HCT116 (cell line): Measurements from ENCODE around the gene KNOP1. TPM values are rescaled to one million over a fixed set of nuclear protein-coding genes. Genes with fewer than 3 reads are reported as not detected.

ENCODE experiments used
- ATAC-seq: fragments of 200-7000 bp; cut with Tn5 transposase; 2 replicates; pipeline ENCODE4 v1.9.1; 2020; ENCODE audit warnings: mild to moderate bottlenecking, moderate library complexity
- BruUV-seq: library from RNA; stranded (reverse); fragments of 400-500 nt; replicated peaks from 2 replicates; lab custom pipeline; 2021; lab: Mats Ljungman, UMichigan
- CTCF ChIA-PET: fragments of 300-600 bp; sonication (Branson Sonifier 250); formaldehyde crosslinking; loops from one replicate; lab custom pipeline; 2021; ENCODE audit warnings: antibody characterized with exemption; lab: Charles Lee
- POLR2A ChIA-PET: fragments of 300-600, 350-600 bp; sonication (Branson Sonifier 250); formaldehyde crosslinking; loops from one replicate; lab custom pipeline; 2021; ENCODE audit warnings: antibody characterized with exemption; lab: Charles Lee
- RAD21 ChIA-PET, 2 experiments: fragments of 300-600 bp; sonication (Branson Sonifier 250); formaldehyde crosslinking; loops; one replicate each; lab custom pipeline; 2023; ENCODE audit warnings: low total read pairs in 2 of 2; ENCODE audit not compliant: uncharacterized antibody in 2 of 2, unreplicated experiment in 2 of 2, low non-redundant PET in 1 of 2; lab: Charles Lee
- DNase-seq: peaks from one replicate; pipeline ENCODE4 v3.0.0-alpha.2; 2010; ENCODE audit warnings: low read depth, low spot score
- H2AFZ ChIP-seq: fragments of 200-600 bp; shearing (Covaris generic), sonication (generic); 2 replicates; pipeline ENCODE4 v1.6.1; 2017; ENCODE audit warnings: low read depth, mixed run types, mixed read lengths, antibody characterized with exemption, low read length; ENCODE audit not compliant: poor library complexity, severe bottlenecking
- H3K27ac ChIP-seq: 2 replicates; pipeline ENCODE4 v1.5.1; 2012; ENCODE audit warnings: low read depth, low read length
- H3K27me3 ChIP-seq: fragments of 200-600 bp; sonication (generic); 2 replicates; pipeline ENCODE4 v1.6.1; 2016; ENCODE audit warnings: mixed run types, low read length, mixed read lengths; ENCODE audit not compliant: insufficient read depth
- H3K36me3 ChIP-seq, 2 experiments: fragments of 200-500 bp in 1 of 2; fragments of 200-600 bp in 1 of 2; sonication (Bioruptor generic) in 1 of 2; sonication (generic) in 1 of 2; 2 replicates each; pipeline versions ENCODE4 v1.5.1 to v1.6.1; 2014 to 2016; ENCODE audit warnings: low read length in 2 of 2, inconsistent platforms in 1 of 2, mixed read lengths in 1 of 2, mixed run types in 1 of 2; ENCODE audit not compliant: insufficient read depth in 2 of 2, control insufficient read depth in 1 of 2
- H3K4me1 ChIP-seq, 2 experiments: fragments of 200-600 bp in 1 of 2; sonication (generic) in 1 of 2; 2 replicates each; pipeline versions ENCODE4 v1.5.1 to v1.6.1; 2012 to 2017; ENCODE audit warnings: low read length in 2 of 2, inconsistent platforms in 1 of 2, mild to moderate bottlenecking in 1 of 2, mixed read lengths in 1 of 2, mixed run types in 1 of 2, moderate library complexity in 1 of 2; ENCODE audit not compliant: insufficient read depth in 2 of 2, control insufficient read depth in 1 of 2
- H3K4me2 ChIP-seq: fragments of 200-600 bp; sonication (generic); 2 replicates; pipeline ENCODE4 v1.6.1; 2017; ENCODE audit warnings: mixed run types, low read length, mixed read lengths
- H3K4me3 ChIP-seq, 2 experiments: fragments of 200-600 bp in 1 of 2; sonication (generic) in 1 of 2; replicated peaks in 1 of 2; 2 replicates each; pipeline ENCODE4 v1.5.1; 2011 to 2016; ENCODE audit warnings: low read length in 2 of 2, control low read depth in 1 of 2, low read depth in 1 of 2, mild to moderate bottlenecking in 1 of 2, mixed read lengths in 1 of 2, mixed run types in 1 of 2
- H3K79me2 ChIP-seq: fragments of 200-600 bp; sonication (generic); 2 replicates; pipeline ENCODE4 v1.6.1; 2017; ENCODE audit warnings: mild to moderate bottlenecking, mixed run types, low read length, moderate library complexity, mixed read lengths; ENCODE audit not compliant: insufficient read depth
- H3K9ac ChIP-seq: fragments of 200-600 bp; sonication (generic); 2 replicates; pipeline ENCODE4 v1.6.1; 2016; ENCODE audit warnings: low read length, mixed read lengths
- H3K9me2 ChIP-seq: fragments of 200-600 bp; sonication (generic), shearing (Covaris generic); 2 replicates; pipeline ENCODE4 v1.6.1; 2017; ENCODE audit warnings: mixed run types, mild to moderate bottlenecking, moderate library complexity; ENCODE audit not compliant: insufficient read depth
- H3K9me3 ChIP-seq, 2 experiments: fragments of 200-500 bp in 1 of 2; fragments of 200-600 bp in 1 of 2; sonication (Bioruptor generic) in 1 of 2; sonication (generic) in 1 of 2; 2 replicates each; pipeline ENCODE4 v1.6.1; 2014 to 2017; ENCODE audit warnings: low read length in 2 of 2, mixed read lengths in 2 of 2, inconsistent platforms in 1 of 2, low read depth in 1 of 2, mild to moderate bottlenecking in 1 of 2, mixed run types in 1 of 2, moderate library complexity in 1 of 2; ENCODE audit not compliant: control insufficient read depth in 1 of 2, insufficient read depth in 1 of 2
- H4K20me1 ChIP-seq: fragments of 200-600 bp; sonication (generic), shearing (Covaris generic); 2 replicates; pipeline ENCODE4 v1.6.1; 2017; ENCODE audit warnings: mixed run types, mild to moderate bottlenecking, moderate library complexity; ENCODE audit not compliant: insufficient read depth
- ATF3 ChIP-seq: IDR thresholded peaks from 2 replicates; pipeline ENCODE4 v1.6.1; 2012
- CTCF ChIP-seq, 3 experiments: fragments of 200-600 bp in 1 of 3; sonication (generic) in 1 of 3; IDR thresholded peaks in 2 of 3; conservative IDR thresholded peaks in 1 of 3; 2 replicates each; pipeline ENCODE4 v1.5.1; 2012 to 2017; ENCODE audit warnings: low read depth in 2 of 3, low read length in 2 of 3, antibody characterized with exemption in 1 of 3, borderline replicate concordance in 1 of 3, control low read depth in 1 of 3, mild to moderate bottlenecking in 1 of 3, mixed read lengths in 1 of 3, mixed run types in 1 of 3, moderate library complexity in 1 of 3; ENCODE audit not compliant: insufficient read depth in 1 of 3
- ELF1 ChIP-seq: IDR thresholded peaks from 2 replicates; pipeline ENCODE4 v1.6.1; 2012; ENCODE audit warnings: low read depth, borderline replicate concordance
- intact Hi-C: fragments of 100-400 bp; cut with micrococcal nuclease; formaldehyde crosslinking; loops from 2 replicates; pipeline ENCODE4 v1.10.0; 2022
- total RNA-seq: library from RNA; stranded (reverse); gene quantifications from one replicate; pipeline ENCODE4 v1.2.1, GENCODE V29; 2021; ENCODE audit not compliant: unreplicated experiment

KNOP1 gene
- total RNA-seq, 1 experiment from 2014 or later, result 34.6 TPM

GRCh38 chr16:19767497-19767896, 49.5 kb upstream of the KNOP1 start:
- H3K4me2 ChIP-seq, result no peak overlapping the region
- intact Hi-C loops, result no loop called here
- TF ChIP-seq CTCF (IDR thresholded peaks at IDR 0.05 in 2 of 3, conservative IDR thresholded peaks at IDR 0.05 in 1 of 3; ENCODE audit: borderline replicate concordance in 1 of 3, insufficient read depth in 1 of 3, low read depth in 2 of 3, low read length in 2 of 3), result no peak
- no peak for TF ChIP-seq ELF1

GRCh38 chr16:19766988-19767387, 49.0 kb upstream of the KNOP1 start:
- no peak for TF ChIP-seq ATF3
- TF ChIP-seq, all 23 proteins: peak for 0
- ChIA-PET RAD21 (no interaction called here), POLR2A (no interaction called here), CTCF (no interaction called here)
- Histone ChIP-seq H3K9ac (no peak overlapping the region), H3K79me2 (no peaks in the 10 kb centered on the region), H2AFZ (no peak overlapping the region), H3K4me1 (no peaks in the 10 kb centered on the region), H3K9me3 (no peaks in the 10 kb centered on the region), H4K20me1 (no peaks in the 10 kb centered on the region), H3K4me2 (no peak overlapping the region), H3K9me2 (no peaks in the 10 kb centered on the region), H3K27me3 (no peaks in the 10 kb centered on the region), H3K27ac (no peak overlapping the region), H3K4me3 (no peak overlapping the region), H3K36me3 (no peaks in the 10 kb centered on the region)
- BruUV-seq, result no TSS peak
- DNase-seq, result no peak
- no peak for ATAC-seq
- intact Hi-C loops, result no loop called here

More at GRCh38 chr16:19767497-19767896, 49.5 kb upstream of the KNOP1 start:
- no peaks in the 10 kb centered on the region for H4K20me1 ChIP-seq
- H3K27ac ChIP-seq, result no peak overlapping the region
- H3K9me3 ChIP-seq, result no peaks in the 10 kb centered on the region
- BruUV-seq, result no TSS peak
- no peaks in the 10 kb centered on the region for H3K79me2 ChIP-seq
- no peak for ATAC-seq
- H3K9me2 ChIP-seq, result no peaks in the 10 kb centered on the region
- CTCF ChIA-PET, result no interaction called here
- H3K36me3 ChIP-seq, result no peaks in the 10 kb centered on the region
- H3K9ac ChIP-seq, result no peak overlapping the region
- no peaks in the 10 kb centered on the region for H3K27me3 ChIP-seq
- POLR2A ChIA-PET, result no interaction called here
- RAD21 ChIA-PET, result no interaction called here
- no peak for DNase-seq
- H2AFZ ChIP-seq, result no peak overlapping the region
- H3K4me3 ChIP-seq, result no peak overlapping the region
- H3K4me1 ChIP-seq, result no peaks in the 10 kb centered on the region
